Measurements from ENCODE around the gene ZNF732.
"Not testable (repeated sequence)": the region's sequence is repeated elsewhere in the genome, so short reads cannot be mapped to it uniquely, and the experiment has no call there.

The ZNF732 gene

GRCh38 chr4:304516-304915 lies 758 bp downstream of the ZNF732 start:
- H2BK120ac ChIP-seq (ENCODE audit: insufficient read depth, low read length, poor library complexity); H3K27me3 ChIP-seq (ENCODE audit: insufficient read depth, low read length); H2BK12ac ChIP-seq (ENCODE audit: low read length); H3K27ac ChIP-seq (ENCODE audit: low read depth, low read length); H3K23ac ChIP-seq (ENCODE audit: low read length); H3K4me1 ChIP-seq (ENCODE audit: control insufficient read depth in 1 of 2, insufficient read depth in 2 of 2, low read length in 2 of 2); H3K14ac ChIP-seq (ENCODE audit: low read length); DNase-seq; H4K8ac ChIP-seq (ENCODE audit: low read depth, low read length); H3K36me3 ChIP-seq (ENCODE audit: control insufficient read depth in 1 of 2, insufficient read depth in 2 of 2, low read length in 2 of 2); H4K12ac ChIP-seq (ENCODE audit: low read depth, low read length); H3K9me3 ChIP-seq (ENCODE audit: insufficient read depth, low read depth, low read length); H3K79me1 ChIP-seq (ENCODE audit: low read length); H3K79me2 ChIP-seq (ENCODE audit: control insufficient read depth, insufficient read depth, low read length, poor library complexity); H2AK5ac ChIP-seq (ENCODE audit: low read length); H2BK5ac ChIP-seq (ENCODE audit: low read depth, low read length, poor library complexity); H3K9ac ChIP-seq (ENCODE audit: low read length): not testable (repeated sequence)
- peak overlapping the region; percentile 99 for H3K18ac ChIP-seq (ENCODE audit: low read length)
- H3K4me3 ChIP-seq (ENCODE audit: low read depth, low read length): peak overlapping the region; percentile 90
- peak overlapping the region; percentile 84 for H2AFZ ChIP-seq (ENCODE audit: insufficient read depth, low read length, poor library complexity)
- peak overlapping the region; percentile 61 for H4K91ac ChIP-seq (ENCODE audit: low read depth, low read length)
- peak overlapping the region; percentile 90 for H3K4ac ChIP-seq (ENCODE audit: low read depth, low read length)
- peak overlapping the region; percentile 90 for H3K4me2 ChIP-seq (ENCODE audit: low read length)
- no CpG with 5 or more reads among the region's 20 CpGs for WGBS (ENCODE audit: extremely low coverage, insufficient coverage, insufficient read length)

DNA sequence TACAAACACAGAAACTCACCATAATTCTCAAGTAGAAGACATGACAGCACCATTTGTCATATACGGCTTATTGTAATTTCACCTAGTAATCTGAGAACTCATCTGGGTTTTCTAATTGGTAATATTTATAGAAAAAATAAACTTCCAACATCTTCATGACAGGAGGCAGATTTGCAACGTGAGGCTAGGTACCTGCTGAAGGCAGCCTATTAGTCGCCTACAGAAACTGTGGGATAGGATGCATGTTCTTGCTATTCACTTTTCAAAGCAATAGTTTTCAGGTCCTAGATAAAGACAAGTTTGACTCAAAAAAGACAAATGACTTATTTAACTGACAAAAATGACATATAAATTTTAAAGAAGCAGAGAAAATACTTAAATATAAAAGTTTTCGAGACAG lies 2.9 kb downstream of the ZNF732 start:
- no peak overlapping the region for H3K27ac ChIP-seq (ENCODE audit: low read depth, low read length)
- WGBS (ENCODE audit: extremely low coverage, insufficient coverage, insufficient read length): no CpG with 5 or more reads among the region's 4 CpGs
- no peak overlapping the region for H4K8ac ChIP-seq (ENCODE audit: low read depth, low read length)
- H3K14ac ChIP-seq (ENCODE audit: low read length): no peak overlapping the region
- no peak overlapping the region for H3K9ac ChIP-seq (ENCODE audit: low read length)
- H3K4me1 ChIP-seq (ENCODE audit: control insufficient read depth in 1 of 2, insufficient read depth in 2 of 2, low read length in 2 of 2): peaks cover 0 to 4% of the 10 kb centered on the region in 2 experiments
- no peak overlapping the region for H3K4ac ChIP-seq (ENCODE audit: low read depth, low read length)
- no peak overlapping the region for H3K18ac ChIP-seq (ENCODE audit: low read length)
- no peak overlapping the region for H2BK5ac ChIP-seq (ENCODE audit: low read depth, low read length, poor library complexity)
- no peak overlapping the region for H2AFZ ChIP-seq (ENCODE audit: insufficient read depth, low read length, poor library complexity)
- no peak overlapping the region for H4K12ac ChIP-seq (ENCODE audit: low read depth, low read length)
- H2BK120ac ChIP-seq (ENCODE audit: insufficient read depth, low read length, poor library complexity): no peak overlapping the region
- H3K79me2 ChIP-seq (ENCODE audit: control insufficient read depth, insufficient read depth, low read length, poor library complexity): peaks cover 8% of the 10 kb centered on the region
- no peaks in the 10 kb centered on the region for H3K9me3 ChIP-seq (ENCODE audit: insufficient read depth, low read depth, low read length)
- H3K4me2 ChIP-seq (ENCODE audit: low read length): no peak overlapping the region
- H3K23ac ChIP-seq (ENCODE audit: low read length): no peak overlapping the region
- H2BK12ac ChIP-seq (ENCODE audit: low read length): no peak overlapping the region
- no peak overlapping the region for H2AK5ac ChIP-seq (ENCODE audit: low read length)
- H3K79me1 ChIP-seq (ENCODE audit: low read length): peaks cover 6% of the 10 kb centered on the region
- H3K27me3 ChIP-seq (ENCODE audit: insufficient read depth, low read length): no peaks in the 10 kb centered on the region
- H3K36me3 ChIP-seq (ENCODE audit: control insufficient read depth in 1 of 2, insufficient read depth in 2 of 2, low read length in 2 of 2): no peaks in the 10 kb centered on the region
- no peak for DNase-seq
- no peak overlapping the region for H3K4me3 ChIP-seq (ENCODE audit: low read depth, low read length)
- no peak overlapping the region for H4K91ac ChIP-seq (ENCODE audit: low read depth, low read length)

GRCh38 chr4:294732-295131 lies 10.5 kb downstream of the ZNF732 start:
- Histone ChIP-seq H3K4me2 (ENCODE audit: low read length) (no peak overlapping the region), H3K79me1 (ENCODE audit: low read length) (no peaks in the 10 kb centered on the region), H4K8ac (ENCODE audit: low read depth, low read length) (no peak overlapping the region)

GRCh38 chr4:288891-289290 lies 16.4 kb downstream of the ZNF732 start:
- Histone ChIP-seq H3K14ac (ENCODE audit: low read length) (no peak overlapping the region), H2BK120ac (ENCODE audit: insufficient read depth, low read length, poor library complexity) (no peak overlapping the region), H2AK5ac (ENCODE audit: low read length) (no peak overlapping the region), H3K4ac (ENCODE audit: low read depth, low read length) (no peak overlapping the region), H3K4me1 (ENCODE audit: control insufficient read depth in 1 of 2, insufficient read depth in 2 of 2, low read length in 2 of 2) (no peaks in the 10 kb centered on the region), H3K27ac (ENCODE audit: low read depth, low read length) (no peak overlapping the region), H4K8ac (ENCODE audit: low read depth, low read length) (no peak overlapping the region), H2BK5ac (ENCODE audit: low read depth, low read length, poor library complexity) (no peak overlapping the region), H4K91ac (ENCODE audit: low read depth, low read length) (no peak overlapping the region), H3K36me3 (ENCODE audit: control insufficient read depth in 1 of 2, insufficient read depth in 2 of 2, low read length in 2 of 2) (peaks cover 2 to 4% of the 10 kb centered on the region in 2 experiments), H3K9ac (ENCODE audit: low read length) (no peak overlapping the region), H2AFZ (ENCODE audit: insufficient read depth, low read length, poor library complexity) (no peak overlapping the region), H3K23ac (ENCODE audit: low read length) (no peak overlapping the region), H3K4me2 (ENCODE audit: low read length) (no peak overlapping the region), H3K79me2 (ENCODE audit: control insufficient read depth, insufficient read depth, low read length, poor library complexity) (no peaks in the 10 kb centered on the region), H2BK12ac (ENCODE audit: low read length) (no peak overlapping the region), H3K18ac (ENCODE audit: low read length) (no peak overlapping the region), H3K27me3 (ENCODE audit: insufficient read depth, low read length) (no peaks in the 10 kb centered on the region), H3K4me3 (ENCODE audit: low read depth, low read length) (no peak overlapping the region), H4K12ac (ENCODE audit: low read depth, low read length) (no peak overlapping the region), H3K9me3 (ENCODE audit: insufficient read depth, low read depth, low read length) (no peaks in the 10 kb centered on the region), H3K79me1 (ENCODE audit: low read length) (no peaks in the 10 kb centered on the region)
- no CpG with 5 or more reads among the region's 2 CpGs for WGBS (ENCODE audit: extremely low coverage, insufficient coverage, insufficient read length)
- DNase-seq: no peak

More at GRCh38 chr4:294732-295131, 10.5 kb downstream of the ZNF732 start:
- Histone ChIP-seq H3K9me3 (ENCODE audit: insufficient read depth, low read depth, low read length) (no peaks in the 10 kb centered on the region), H3K14ac (ENCODE audit: low read length) (no peak overlapping the region), H2BK5ac (ENCODE audit: low read depth, low read length, poor library complexity) (no peak overlapping the region), H3K4me3 (ENCODE audit: low read depth, low read length) (no peak overlapping the region), H3K36me3 (ENCODE audit: control insufficient read depth in 1 of 2, insufficient read depth in 2 of 2, low read length in 2 of 2) (peaks cover 2 to 3% of the 10 kb centered on the region in 2 experiments), H3K79me2 (ENCODE audit: control insufficient read depth, insufficient read depth, low read length, poor library complexity) (no peaks in the 10 kb centered on the region), H3K27me3 (ENCODE audit: insufficient read depth, low read length) (no peaks in the 10 kb centered on the region), H3K18ac (ENCODE audit: low read length) (no peak overlapping the region), H3K23ac (ENCODE audit: low read length) (no peak overlapping the region), H3K4me1 (ENCODE audit: control insufficient read depth in 1 of 2, insufficient read depth in 2 of 2, low read length in 2 of 2) (peaks cover 0 to 4% of the 10 kb centered on the region in 2 experiments), H2AK5ac (ENCODE audit: low read length) (no peak overlapping the region), H2AFZ (ENCODE audit: insufficient read depth, low read length, poor library complexity) (no peak overlapping the region), H3K4ac (ENCODE audit: low read depth, low read length) (no peak overlapping the region), H3K27ac (ENCODE audit: low read depth, low read length) (no peak overlapping the region), H4K91ac (ENCODE audit: low read depth, low read length) (no peak overlapping the region), H3K9ac (ENCODE audit: low read length) (no peak overlapping the region), H2BK12ac (ENCODE audit: low read length) (no peak overlapping the region), H4K12ac (ENCODE audit: low read depth, low read length) (no peak overlapping the region), H2BK120ac (ENCODE audit: insufficient read depth, low read length, poor library complexity) (no peak overlapping the region)
- DNase-seq: no peak
- no CpG with 5 or more reads among the region's 3 CpGs for WGBS (ENCODE audit: extremely low coverage, insufficient coverage, insufficient read length)
